DMS53 treated with DMSO at 0.1 percent for 48 hours (cell line): ENCODE data around the gene SYT1.

Experiments used
- DNase-seq: peaks from one replicate; lab custom pipeline; 2025; ENCODE audit not compliant: unreplicated experiment; lab: John Stamatoyannopoulos, UW

Gene SYT1

GRCh38 chr12:79329933-79330332 is 465.4 kb downstream of the SYT1 start:
- DNase-seq: no peak

- no peak for DNase-seq
Measured at GRCh38 chr12:79331870-79332269, 467.3 kb downstream of the SYT1 start.

GRCh38 chr12:79333144-79333543 is 468.6 kb downstream of the SYT1 start:
- no peak for DNase-seq

- DNase-seq: no peak
Measured at GRCh38 chr12:79337662-79338290, 473.2 kb downstream of the SYT1 start.

- DNase-seq: peak; percentile 76
Measured at GRCh38 chr12:79344855-79345847, 480.6 kb downstream of the SYT1 start.

GRCh38 chr12:79347866-79348265 is 483.3 kb downstream of the SYT1 start:
- DNase-seq: no peak

- no peak for DNase-seq
Measured at GRCh38 chr12:79351251-79351650, 486.7 kb downstream of the SYT1 start.

- no peak for DNase-seq
Measured at GRCh38 chr12:79356216-79356615, 491.6 kb downstream of the SYT1 start.

- no peak for DNase-seq
Measured at GRCh38 chr12:79357048-79357447, 492.5 kb downstream of the SYT1 start.

GRCh38 chr12:79358716-79359300 is 494.2 kb downstream of the SYT1 start:
- DNase-seq: no peak

GRCh38 chr12:79360286-79360685 is 495.7 kb downstream of the SYT1 start:
- no peak for DNase-seq

- no peak for DNase-seq
Measured at GRCh38 chr12:79360936-79361335, 496.4 kb downstream of the SYT1 start.

- no peak for DNase-seq
Measured at GRCh38 chr12:79364197-79364596, 499.6 kb downstream of the SYT1 start.

GRCh38 chr12:79366374-79366773 is 501.8 kb downstream of the SYT1 start:
- no peak for DNase-seq

GRCh38 chr12:79367032-79367589 is 502.5 kb downstream of the SYT1 start:
- no peak for DNase-seq

- no peak for DNase-seq
Measured at GRCh38 chr12:79370021-79370420, 505.4 kb downstream of the SYT1 start.

GRCh38 chr12:79371226-79371625 is 506.7 kb downstream of the SYT1 start:
- DNase-seq: no peak

- no peak for DNase-seq
Measured at GRCh38 chr12:79373896-79374499, 509.4 kb downstream of the SYT1 start.

GRCh38 chr12:79374545-79374944 is 510.0 kb downstream of the SYT1 start:
- no peak for DNase-seq

GRCh38 chr12:79375050-79375449 is 510.5 kb downstream of the SYT1 start:
- no peak for DNase-seq

- DNase-seq: no peak
Measured at GRCh38 chr12:79378496-79378895, 513.9 kb downstream of the SYT1 start.
